HG02943 (cell line): ENCODE measurements around the gene OAS1.

Experiments
- ATAC-seq: cut with Tn5 transposase; IDR thresholded peaks from one replicate; pipeline ENCODE4 v1.9.1; 2021; ENCODE audit warnings: mild to moderate bottlenecking, low read depth, moderate library complexity; ENCODE audit not compliant: unreplicated experiment

Gene OAS1

DNA sequence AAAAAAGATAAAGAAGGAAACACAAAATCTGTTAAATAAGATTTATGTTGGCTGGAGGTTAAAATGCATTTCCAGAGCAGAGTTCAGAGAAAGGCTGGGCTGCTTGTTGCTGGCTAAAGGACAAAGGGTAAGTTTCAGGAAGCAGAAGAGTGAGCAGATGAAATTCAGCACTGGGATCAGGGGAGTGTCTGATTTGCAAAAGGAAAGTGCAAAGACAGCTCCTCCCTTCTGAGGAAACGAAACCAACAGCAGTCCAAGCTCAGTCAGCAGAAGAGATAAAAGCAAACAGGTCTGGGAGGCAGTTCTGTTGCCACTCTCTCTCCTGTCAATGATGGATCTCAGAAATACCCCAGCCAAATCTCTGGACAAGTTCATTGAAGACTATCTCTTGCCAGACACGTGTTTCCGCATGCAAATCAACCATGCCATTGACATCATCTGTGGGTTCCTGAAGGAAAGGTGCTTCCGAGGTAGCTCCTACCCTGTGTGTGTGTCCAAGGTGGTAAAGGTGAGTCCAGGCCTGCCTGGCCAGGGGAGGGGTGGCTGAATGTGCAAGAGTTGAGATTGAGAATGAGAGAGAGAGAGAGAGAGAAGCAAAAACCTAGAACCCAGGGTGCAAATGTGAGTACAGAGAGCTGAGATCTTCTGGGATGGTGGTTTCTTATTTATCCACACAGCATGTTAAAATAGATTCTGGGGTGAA is at the start of gene OAS1:
Gene OAS1, plus strand, starts transcription at position 251 of the 703 bp plus-strand sequence. Its CDS starts 78 bp downstream, at position 329.
- peak; percentile 62 for ATAC-seq

GRCh38 chr12:112859291-112859690 is 47.5 kb upstream of the OAS1 start:
- ATAC-seq = no peak

DNA sequence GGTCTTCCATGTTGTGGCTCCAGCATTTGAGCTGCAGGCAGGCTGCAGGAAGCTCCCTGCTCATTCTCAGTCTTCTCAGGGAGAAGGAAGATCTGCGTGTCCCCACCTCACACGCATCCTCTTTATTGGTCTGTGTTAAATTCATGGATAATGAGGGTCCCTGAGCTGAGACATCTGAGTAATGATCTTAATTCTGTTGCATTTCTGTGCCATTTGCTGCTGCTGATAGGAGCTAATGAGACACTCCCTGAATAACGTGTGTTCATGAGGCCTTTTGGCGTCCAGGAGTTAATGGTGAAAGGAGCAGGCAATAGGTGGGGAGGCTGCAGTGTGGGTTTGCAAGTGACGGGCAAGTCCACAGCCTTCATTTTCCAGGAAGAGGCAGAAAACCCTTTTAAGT is 46.6 kb upstream of the OAS1 start:
- ATAC-seq = no peak

DNA sequence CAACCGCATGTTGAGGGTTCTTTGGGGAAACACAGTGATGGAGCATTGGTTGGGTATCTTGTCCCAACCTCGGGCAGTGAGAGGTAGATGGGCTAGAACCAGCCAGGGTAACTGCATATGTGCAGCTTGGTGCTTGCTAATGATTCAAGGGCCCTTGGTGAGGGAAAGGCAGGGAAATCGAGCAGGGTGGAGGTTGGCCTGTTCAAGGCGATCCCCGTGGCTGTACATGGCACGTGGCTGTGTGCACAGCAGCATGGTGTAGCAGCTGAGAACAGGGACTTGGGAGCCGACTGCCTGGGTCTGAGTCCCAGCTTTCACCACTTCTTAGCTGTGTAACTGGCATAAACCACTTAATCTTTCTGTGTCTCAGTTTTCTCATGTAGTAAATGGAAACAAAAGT is 45.5 kb upstream of the OAS1 start:
- ATAC-seq = no peak

- ATAC-seq = no peak
Observed at GRCh38 chr12:112862636-112863290, 44.0 kb upstream of the OAS1 start.

- no peak for ATAC-seq
Observed at GRCh38 chr12:112868459-112869041, 38.2 kb upstream of the OAS1 start.

- no peak for ATAC-seq
Observed at GRCh38 chr12:112869091-112869490, 37.7 kb upstream of the OAS1 start.

- no peak for ATAC-seq
Observed at GRCh38 chr12:112869778-112870177, 37.0 kb upstream of the OAS1 start.

DNA sequence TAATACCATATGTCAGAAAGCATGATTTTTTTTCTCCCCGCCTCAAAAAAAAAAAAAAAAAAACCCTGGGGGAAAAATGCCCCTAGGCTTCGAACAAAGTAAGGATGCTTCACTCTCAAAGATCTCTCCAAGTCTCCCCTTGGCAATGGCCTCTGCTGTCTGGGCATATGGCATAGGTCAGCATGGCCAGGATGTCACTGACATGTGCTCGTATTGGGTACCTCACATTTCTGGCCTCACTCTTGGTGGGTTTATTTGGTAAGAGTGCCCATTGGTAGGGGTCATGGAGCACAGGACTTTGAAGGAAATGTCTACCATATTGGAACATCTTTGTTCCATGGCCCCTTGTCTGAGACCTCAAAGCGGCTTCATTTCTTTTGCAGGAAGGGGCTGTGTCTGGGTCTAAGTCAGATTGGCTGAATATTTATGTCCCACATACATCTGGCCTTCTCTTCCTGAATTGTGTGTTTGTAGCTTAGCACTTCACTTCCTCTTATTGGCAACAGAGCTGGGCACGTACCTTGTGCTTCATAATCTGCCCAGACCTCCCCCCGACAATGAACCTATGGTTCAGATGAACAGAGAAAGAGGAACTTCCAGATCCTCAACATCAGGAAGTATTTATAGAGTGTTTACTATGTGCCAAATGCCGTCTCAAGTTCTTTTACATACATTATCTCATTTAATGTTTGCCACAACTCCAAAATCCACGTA is 36.3 kb upstream of the OAS1 start:
- ATAC-seq = no peak

- no peak for ATAC-seq
Observed at GRCh38 chr12:112875608-112876007, 31.2 kb upstream of the OAS1 start.

- no peak for ATAC-seq
Observed at GRCh38 chr12:112876506-112876905, 30.3 kb upstream of the OAS1 start.

GRCh38 chr12:112877006-112877405 is 29.8 kb upstream of the OAS1 start:
- no peak for ATAC-seq

DNA sequence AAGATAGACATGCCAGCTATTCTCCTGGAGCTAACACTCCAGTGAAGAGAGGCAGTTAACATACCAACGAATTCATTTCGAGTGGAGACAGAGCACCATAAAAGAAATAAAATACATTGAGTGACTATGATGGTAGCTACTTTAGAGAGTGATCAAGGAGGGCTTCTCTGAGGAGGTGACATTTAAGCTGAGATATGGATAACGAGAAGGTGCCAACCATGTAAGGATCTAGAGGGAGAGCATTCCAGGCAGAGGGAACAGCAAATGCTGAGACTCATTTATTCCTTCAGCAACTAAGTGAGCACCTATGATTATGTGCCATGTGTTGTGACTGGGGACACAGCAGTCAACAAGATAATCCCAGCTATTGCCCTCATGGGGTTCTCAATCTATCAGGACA is 28.3 kb upstream of the OAS1 start:
- ATAC-seq = no peak

DNA sequence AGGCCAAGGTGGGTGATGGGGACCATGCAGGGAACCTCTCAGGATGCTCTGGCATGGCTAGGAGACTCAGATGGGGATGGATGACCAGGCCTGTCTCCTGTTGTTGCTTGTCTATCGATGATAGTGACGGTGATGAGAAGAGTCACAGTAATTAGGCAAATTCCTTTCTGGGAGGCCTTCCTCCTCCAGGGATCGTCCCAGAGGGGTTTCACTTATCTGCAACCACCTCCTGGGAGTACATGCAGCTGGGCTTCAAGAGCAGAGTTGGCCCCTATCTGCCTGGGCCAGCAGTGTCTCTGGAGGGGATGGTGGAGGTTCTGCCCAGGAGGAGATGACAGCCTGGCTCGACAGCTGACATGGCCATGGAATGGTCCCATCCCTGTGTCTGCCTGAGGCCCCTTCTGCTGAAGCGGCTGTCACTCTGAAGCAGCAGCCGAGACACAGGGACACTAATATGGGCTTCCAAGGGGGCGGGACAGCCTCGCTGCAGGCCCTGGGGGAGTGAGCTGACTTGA is 27.5 kb upstream of the OAS1 start:
- ATAC-seq = no peak

DNA sequence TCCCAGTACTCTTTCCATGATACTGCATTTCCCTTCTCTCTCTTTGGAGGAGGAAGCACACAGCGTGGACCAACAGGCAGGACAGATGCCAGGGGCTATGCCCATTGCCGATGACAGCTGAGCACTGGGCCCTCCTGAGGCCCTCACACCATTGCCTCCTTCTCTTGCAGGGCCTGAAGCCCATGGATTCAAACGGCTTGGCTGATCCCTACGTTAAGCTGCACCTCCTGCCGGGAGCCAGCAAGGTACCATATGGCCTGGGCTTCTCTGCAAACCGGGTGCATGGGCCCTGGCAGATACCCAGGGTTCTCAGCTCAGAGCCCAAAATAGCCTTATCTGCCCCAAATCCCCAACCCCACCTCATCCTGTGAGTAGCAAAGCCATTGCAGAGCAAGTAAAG is 25.2 kb upstream of the OAS1 start:
- no peak for ATAC-seq

DNA sequence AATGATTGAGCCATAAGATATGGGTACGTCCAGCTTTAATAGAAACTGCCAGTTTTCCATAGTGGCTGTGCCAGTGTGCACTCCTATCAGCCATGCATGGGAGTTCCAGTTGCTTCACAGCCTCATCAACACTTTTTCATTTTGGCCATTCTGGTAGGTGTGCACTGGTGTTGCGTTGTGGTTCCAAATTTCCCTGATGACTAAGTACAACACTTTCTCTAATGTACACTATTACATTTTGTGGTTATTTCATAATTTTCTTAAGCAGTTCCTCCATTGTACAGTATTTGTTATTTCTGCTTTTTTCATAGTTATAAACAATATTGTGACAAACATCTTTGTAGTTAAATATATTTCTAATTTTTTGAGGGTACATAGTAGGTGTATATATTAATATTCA is 21.5 kb upstream of the OAS1 start:
- no peak for ATAC-seq

- no peak for ATAC-seq
Observed at GRCh38 chr12:112887550-112887949, 19.2 kb upstream of the OAS1 start.

GRCh38 chr12:112891093-112892024 is 15.4 kb upstream of the OAS1 start:
- no peak for ATAC-seq

GRCh38 chr12:112892856-112893255 is 13.9 kb upstream of the OAS1 start:
- no peak for ATAC-seq

DNA sequence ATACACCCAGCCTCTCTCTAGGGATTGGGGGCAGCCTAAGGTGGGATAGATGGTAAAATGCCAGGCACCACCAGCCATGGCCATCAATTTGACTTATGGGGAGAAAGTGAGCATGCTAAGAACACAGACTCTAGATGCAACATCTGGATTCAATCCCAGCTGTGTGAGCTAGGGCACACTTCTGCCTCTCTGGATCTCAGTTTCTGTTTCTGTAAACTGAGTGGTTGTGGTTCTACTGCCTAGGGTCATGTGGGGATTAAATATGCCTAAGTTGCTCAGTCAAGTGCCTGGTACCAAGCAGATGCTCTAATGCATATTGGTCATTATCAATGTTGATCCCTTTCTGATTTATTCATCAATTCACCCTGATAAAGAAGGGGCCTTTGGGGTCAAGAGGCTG is 12.6 kb upstream of the OAS1 start:
- no peak for ATAC-seq
